ENCODE measurements around the gene WFDC12. TPM values are rescaled to one million over a fixed set of nuclear protein-coding genes. Genes with fewer than 3 reads are reported as not detected.

The WFDC12 gene
- total RNA-seq, 1 experiment from 2014 or later: not detected

DNA sequence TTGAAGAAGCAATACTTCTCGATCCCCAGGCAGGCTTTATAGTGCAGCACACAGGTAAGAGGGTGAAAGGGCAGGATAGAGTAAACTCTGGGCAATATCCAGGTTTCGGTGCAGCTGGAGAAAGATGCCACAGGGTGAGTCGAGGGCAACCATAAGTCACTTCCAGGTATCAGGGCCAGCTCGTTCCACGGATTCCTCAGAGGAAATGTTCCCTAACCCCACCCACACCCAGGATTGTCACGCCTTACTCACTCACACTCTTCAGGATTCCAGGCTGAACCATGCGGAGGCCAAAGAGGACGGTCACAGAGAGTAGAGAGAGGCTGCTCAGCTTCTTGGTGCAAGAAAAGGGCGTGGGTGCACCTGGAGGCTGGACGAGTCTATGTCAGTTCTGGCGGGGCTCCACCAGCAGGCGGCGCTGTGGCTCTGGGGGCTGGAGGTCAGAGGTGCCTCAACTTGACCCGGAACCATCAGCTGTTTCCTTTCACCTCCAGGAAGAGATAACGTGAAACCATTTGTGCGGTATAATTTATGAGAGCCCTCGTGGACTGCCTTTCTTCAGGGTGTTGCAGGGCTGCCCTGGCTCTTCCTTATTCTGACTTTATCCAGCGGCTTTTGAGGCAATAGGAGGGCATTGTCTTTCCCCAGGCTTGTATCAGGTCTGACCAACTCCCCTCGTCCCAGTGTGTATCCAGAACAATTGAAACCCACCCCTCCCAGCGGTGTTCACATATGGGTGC lies 14.5 kb upstream of the WFDC12 start:
- Mint-ChIP-seq H3K27ac (ENCODE audit: unreplicated experiment) (no peak overlapping the region), H3K4me1 (ENCODE audit: low read depth, unreplicated experiment) (no peaks in the 10 kb centered on the region), H3K9me3 (ENCODE audit: low read depth, unreplicated experiment) (no peaks in the 10 kb centered on the region), H3K27me3 (ENCODE audit: unreplicated experiment) (peaks cover 18% of the 10 kb centered on the region), H3K36me3 (ENCODE audit: insufficient read depth, unreplicated experiment) (no peaks in the 10 kb centered on the region), H3K4me3 (ENCODE audit: low read depth, unreplicated experiment) (no peak overlapping the region)
- TF ChIP-seq, protein P1, sequence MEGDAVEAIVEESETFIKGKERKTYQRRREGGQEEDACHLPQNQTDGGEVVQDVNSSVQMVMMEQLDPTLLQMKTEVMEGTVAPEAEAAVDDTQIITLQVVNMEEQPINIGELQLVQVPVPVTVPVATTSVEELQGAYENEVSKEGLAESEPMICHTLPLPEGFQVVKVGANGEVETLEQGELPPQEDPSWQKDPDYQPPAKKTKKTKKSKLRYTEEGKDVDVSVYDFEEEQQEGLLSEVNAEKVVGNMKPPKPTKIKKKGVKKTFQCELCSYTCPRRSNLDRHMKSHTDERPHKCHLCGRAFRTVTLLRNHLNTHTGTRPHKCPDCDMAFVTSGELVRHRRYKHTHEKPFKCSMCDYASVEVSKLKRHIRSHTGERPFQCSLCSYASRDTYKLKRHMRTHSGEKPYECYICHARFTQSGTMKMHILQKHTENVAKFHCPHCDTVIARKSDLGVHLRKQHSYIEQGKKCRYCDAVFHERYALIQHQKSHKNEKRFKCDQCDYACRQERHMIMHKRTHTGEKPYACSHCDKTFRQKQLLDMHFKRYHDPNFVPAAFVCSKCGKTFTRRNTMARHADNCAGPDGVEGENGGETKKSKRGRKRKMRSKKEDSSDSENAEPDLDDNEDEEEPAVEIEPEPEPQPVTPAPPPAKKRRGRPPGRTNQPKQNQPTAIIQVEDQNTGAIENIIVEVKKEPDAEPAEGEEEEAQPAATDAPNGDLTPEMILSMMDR (IDR thresholded peaks at IDR 0.05; ENCODE audit: unreplicated experiment): peak; percentile 99
- DNase-seq: peak; percentile 90
- CTCF ChIA-PET: interaction anchor here (0.6 to 3.1 kb wide), 18 partner anchors 8 to 155 kb away, joined by 3 to 55 read pairs (median 4); partner anchors contain the start of gene PI3
- BruUV-seq (replicated peaks): no TSS peak
- intact Hi-C loops (cut with micrococcal nuclease; ENCODE audit: unreplicated experiment): loop anchor here (1.0 kb wide), 2 partner anchors 91 to 155 kb away; no protein-coding TSS in a partner anchor

DNA sequence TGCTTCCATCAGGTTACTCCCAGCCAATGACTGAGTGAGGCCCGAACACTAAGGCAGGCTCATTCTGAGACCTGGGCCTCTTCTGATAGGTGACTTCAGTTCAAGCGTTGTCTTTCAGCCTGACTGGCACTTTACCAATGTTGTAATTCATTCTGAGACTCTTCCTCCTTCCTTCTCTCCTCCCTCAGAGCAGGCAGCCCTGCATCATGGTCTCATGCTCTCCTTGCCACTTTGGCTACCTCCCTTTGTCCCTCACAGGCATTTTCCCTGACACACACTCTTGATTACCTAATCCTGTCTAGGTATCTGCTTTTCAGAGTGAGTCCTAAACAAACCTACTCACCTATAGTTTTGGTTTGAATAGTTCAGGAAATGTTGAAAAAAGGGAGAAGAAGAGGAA lies 12.6 kb upstream of the WFDC12 start:
- BruUV-seq (replicated peaks): no TSS peak
- TF ChIP-seq, protein P1 (IDR thresholded peaks at IDR 0.05; ENCODE audit: unreplicated experiment): no peak
- no peak for DNase-seq
- no peak overlapping the region for H3K27ac Mint-ChIP-seq (ENCODE audit: unreplicated experiment)
- no peaks in the 10 kb centered on the region for H3K4me1 Mint-ChIP-seq (ENCODE audit: low read depth, unreplicated experiment)
- H3K9me3 Mint-ChIP-seq (ENCODE audit: low read depth, unreplicated experiment): no peaks in the 10 kb centered on the region
- H3K36me3 Mint-ChIP-seq (ENCODE audit: insufficient read depth, unreplicated experiment): no peaks in the 10 kb centered on the region
- no peak overlapping the region for H3K4me3 Mint-ChIP-seq (ENCODE audit: low read depth, unreplicated experiment)
- intact Hi-C loops (cut with micrococcal nuclease; ENCODE audit: unreplicated experiment): no loop called here
- CTCF ChIA-PET: interaction anchor here (1.0 to 1.2 kb wide), 2 partner anchors 93 to 157 kb away, joined by 3 to 5 read pairs; no protein-coding TSS in a partner anchor
- H3K27me3 Mint-ChIP-seq (ENCODE audit: unreplicated experiment): peaks cover 27% of the 10 kb centered on the region

DNA sequence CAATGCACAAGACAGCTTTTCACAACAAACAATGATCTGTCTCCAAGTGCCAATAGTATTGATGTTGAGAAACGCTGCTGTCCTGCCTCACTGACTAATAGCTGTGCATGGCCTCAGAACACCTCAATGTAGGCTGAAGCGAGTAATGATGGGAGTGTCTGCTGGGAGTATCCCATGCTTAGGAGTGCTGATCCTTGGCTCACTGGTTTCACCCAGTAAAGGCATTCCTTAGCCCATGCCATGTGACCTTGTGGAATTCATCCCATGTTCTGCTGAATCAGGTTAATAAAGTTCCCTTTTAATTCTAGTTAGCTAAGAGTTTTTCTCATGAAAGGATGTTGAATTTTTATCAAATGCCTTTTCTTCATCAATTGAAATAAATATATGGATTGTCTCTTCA lies 3.8 kb upstream of the WFDC12 start:
- no TSS peak for BruUV-seq (replicated peaks)
- intact Hi-C loops (cut with micrococcal nuclease; ENCODE audit: unreplicated experiment): no loop called here
- H3K27ac Mint-ChIP-seq (ENCODE audit: unreplicated experiment): no peak overlapping the region
- no peak for DNase-seq
- H3K9me3 Mint-ChIP-seq (ENCODE audit: low read depth, unreplicated experiment): no peaks in the 10 kb centered on the region
- TF ChIP-seq, protein P1 (IDR thresholded peaks at IDR 0.05; ENCODE audit: unreplicated experiment): no peak
- H3K36me3 Mint-ChIP-seq (ENCODE audit: insufficient read depth, unreplicated experiment): no peaks in the 10 kb centered on the region
- CTCF ChIA-PET: interaction anchor here (0.7 to 1.8 kb wide), 2 partner anchors 10 to 84 kb away, joined by 3 to 4 read pairs; no protein-coding TSS in a partner anchor
- H3K4me3 Mint-ChIP-seq (ENCODE audit: low read depth, unreplicated experiment): no peak overlapping the region
- H3K27me3 Mint-ChIP-seq (ENCODE audit: unreplicated experiment): peaks cover 58% of the 10 kb centered on the region
- no peaks in the 10 kb centered on the region for H3K4me1 Mint-ChIP-seq (ENCODE audit: low read depth, unreplicated experiment)

DNA sequence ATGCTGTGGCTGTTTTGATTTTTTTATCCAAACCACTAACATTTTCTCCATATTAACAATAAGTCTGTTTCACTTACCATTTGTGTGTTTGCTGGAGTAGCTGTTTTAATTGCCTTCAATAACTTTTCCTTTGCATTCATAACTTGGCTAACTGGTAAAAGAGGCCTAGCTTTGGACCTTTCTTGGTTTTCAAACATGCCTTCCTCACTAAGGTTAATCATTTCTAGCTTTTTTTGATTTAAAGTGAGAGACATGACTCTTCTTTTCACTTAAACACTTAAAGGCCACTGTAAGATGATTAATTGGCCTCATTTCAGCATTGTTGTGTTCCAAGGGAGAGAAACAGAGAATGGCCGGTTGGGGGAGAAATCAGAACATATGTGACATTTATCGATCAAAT lies 2.9 kb downstream of the WFDC12 start:
- Mint-ChIP-seq H3K36me3 (ENCODE audit: insufficient read depth, unreplicated experiment) (no peaks in the 10 kb centered on the region), H3K9me3 (ENCODE audit: low read depth, unreplicated experiment) (no peaks in the 10 kb centered on the region), H3K4me3 (ENCODE audit: low read depth, unreplicated experiment) (no peak overlapping the region), H3K27ac (ENCODE audit: unreplicated experiment) (no peak overlapping the region), H3K27me3 (ENCODE audit: unreplicated experiment) (peaks cover 64% of the 10 kb centered on the region), H3K4me1 (ENCODE audit: low read depth, unreplicated experiment) (no peaks in the 10 kb centered on the region)
- no peak for DNase-seq
- intact Hi-C loops (cut with micrococcal nuclease; ENCODE audit: unreplicated experiment): no loop called here
- TF ChIP-seq, protein P1 (IDR thresholded peaks at IDR 0.05; ENCODE audit: unreplicated experiment): no peak
- CTCF ChIA-PET: interaction anchor here (1.3 kb wide), 1 partner anchor 17 kb away, joined by 5 read pairs; no protein-coding TSS in a partner anchor
- BruUV-seq (replicated peaks): no TSS peak
